GM12801 (cell line): Measurements from ENCODE around the gene COL16A1.

Experiments
- TF ChIP-seq, protein P1 (sequence below): IDR thresholded peaks from one replicate; pipeline ENCODE4 v1.5.1; 2011; ENCODE audit warnings: control low read depth; ENCODE audit not compliant: insufficient read length; ENCODE audit errors: extremely low read depth

The COL16A1 gene

DNA sequence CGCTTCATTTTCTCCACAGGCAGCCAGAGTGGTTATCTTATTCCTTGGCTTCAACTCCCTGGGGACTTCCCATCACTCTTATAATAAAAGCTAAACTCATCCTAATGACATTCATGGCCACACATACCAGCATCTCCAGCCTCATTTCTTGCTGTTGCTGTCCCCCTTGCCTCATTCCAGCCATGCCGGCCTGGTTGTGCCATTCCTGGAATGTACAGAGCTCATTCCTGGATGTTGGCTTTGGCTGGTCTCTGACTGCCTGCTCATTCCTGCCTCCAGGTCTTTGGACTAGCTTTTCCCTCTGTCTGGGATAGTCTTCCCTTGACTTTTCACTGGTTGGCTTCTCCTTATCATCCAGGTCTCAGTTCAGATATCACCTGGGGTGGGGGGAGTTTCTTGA lies 56.7 kb downstream of the COL16A1 start:
- TF ChIP-seq, protein P1, sequence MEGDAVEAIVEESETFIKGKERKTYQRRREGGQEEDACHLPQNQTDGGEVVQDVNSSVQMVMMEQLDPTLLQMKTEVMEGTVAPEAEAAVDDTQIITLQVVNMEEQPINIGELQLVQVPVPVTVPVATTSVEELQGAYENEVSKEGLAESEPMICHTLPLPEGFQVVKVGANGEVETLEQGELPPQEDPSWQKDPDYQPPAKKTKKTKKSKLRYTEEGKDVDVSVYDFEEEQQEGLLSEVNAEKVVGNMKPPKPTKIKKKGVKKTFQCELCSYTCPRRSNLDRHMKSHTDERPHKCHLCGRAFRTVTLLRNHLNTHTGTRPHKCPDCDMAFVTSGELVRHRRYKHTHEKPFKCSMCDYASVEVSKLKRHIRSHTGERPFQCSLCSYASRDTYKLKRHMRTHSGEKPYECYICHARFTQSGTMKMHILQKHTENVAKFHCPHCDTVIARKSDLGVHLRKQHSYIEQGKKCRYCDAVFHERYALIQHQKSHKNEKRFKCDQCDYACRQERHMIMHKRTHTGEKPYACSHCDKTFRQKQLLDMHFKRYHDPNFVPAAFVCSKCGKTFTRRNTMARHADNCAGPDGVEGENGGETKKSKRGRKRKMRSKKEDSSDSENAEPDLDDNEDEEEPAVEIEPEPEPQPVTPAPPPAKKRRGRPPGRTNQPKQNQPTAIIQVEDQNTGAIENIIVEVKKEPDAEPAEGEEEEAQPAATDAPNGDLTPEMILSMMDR: no peak

DNA sequence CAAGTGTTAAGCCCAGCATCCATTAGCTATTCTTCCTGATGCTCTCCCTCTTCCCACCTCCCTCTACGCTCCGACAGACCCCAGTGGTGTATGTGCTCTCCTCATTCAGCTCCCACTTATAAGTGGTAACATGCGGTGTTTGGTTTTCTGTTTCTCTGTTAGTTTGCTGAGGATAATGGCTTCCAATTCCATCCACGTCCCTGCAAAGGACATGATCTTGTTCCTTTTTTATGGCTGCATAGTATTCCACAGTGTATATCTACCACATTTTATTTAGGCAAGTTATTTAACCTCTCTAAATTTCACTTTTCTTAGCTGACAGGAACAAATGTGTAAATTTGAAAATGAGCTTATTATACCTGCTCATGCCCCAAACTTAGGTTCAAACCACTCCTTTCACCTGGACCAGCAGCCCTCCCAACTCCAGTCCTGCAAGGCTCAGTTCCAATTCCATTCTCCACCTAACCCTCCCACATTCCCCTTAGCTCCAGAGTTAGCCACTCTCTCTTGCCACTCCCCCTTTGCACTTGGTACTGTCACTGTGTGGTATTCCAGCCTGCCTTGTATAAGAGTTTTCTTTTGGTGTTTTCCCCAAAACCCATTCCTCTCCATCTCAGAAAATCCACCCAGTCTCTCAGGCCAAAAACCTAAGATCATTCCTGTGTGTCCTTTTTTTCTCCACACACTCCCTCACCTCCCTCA lies 57.4 kb downstream of the COL16A1 start:
- TF ChIP-seq, protein P1: no peak

DNA sequence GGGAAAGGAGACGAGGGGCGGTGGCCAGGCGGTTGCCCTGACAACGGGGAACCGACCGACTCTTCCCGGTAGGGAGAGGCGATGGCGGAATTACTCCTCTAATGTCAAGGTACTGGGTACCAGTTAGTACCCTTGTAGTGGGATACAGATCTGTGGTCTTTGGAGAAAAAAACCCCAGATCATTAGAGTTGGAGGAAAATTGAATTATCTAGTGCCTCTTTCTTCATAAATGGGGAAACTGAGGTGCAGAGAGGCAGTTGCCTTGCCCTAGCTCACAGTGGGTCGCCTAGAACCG lies 58.6 kb downstream of the COL16A1 start:
- TF ChIP-seq, protein P1: no peak

DNA sequence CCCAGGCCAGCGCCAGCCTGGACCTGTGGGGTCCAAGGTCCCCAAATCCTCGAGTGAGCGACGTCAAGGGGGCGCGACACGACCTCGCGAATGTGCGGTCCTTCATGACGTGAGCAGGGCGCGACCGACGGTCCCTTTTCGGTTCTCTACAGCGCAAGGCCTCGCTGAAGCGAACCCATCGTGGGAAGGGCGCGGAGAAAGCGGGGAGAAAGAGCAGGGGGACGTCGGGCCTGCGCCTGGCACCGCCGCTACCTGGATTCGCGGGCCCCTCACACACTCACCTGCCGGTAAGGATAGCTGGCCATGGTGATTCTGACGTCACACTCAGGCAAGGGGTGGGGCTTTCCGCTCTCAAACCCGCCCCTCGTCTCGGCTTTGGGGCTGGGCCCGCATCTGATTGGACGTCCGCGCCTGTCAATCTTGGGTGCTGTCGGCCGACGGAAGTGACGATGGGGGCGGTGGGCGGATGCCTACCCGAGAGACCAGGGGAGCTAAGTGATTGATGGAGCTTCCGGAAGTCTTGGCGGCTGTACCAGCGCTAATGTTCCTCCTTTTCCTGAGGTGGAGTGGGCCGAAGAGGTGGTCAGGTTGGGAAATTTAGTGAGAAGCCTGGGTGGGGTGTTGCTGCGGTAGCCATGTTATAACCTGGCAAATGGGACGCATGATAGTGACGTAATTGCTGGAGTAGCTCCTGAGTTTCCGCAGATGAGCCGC lies 59.1 kb downstream of the COL16A1 start, which contains the start of gene PEF1:
TSS of gene PEF1 (minus strand) at position 317 of the 714 bp plus-strand sequence. CDS start at position 305, 12 bp downstream.
- TF ChIP-seq, protein P1: no peak

DNA sequence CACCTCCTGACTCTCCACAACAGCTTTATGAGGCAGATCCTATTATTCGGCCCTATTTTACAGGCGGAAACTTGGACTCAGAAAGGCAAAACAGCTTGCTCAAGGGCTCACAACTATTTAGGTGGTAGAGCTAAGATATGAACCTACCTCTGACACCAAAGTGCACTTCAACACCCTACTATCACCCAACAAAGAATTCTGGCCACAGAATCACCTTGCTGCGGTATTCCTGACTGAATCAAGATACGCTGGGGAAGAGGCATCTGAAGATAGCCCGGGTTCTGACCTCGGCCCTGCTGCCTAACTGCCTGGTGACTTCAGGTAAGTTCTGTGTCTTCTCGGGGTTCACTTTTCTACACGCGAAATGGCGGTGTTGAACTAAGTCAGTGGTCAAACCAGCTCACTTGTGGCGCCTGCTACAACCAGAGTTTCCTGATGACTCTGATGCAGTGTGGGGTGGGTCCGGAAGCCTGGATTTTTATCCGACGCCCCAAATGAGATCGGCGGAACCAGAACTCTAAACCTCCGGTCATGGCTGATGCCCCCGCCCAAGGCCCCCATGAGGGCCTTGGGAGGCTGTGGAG lies 59.7 kb downstream of the COL16A1 start:
- TF ChIP-seq, protein P1: no peak

DNA sequence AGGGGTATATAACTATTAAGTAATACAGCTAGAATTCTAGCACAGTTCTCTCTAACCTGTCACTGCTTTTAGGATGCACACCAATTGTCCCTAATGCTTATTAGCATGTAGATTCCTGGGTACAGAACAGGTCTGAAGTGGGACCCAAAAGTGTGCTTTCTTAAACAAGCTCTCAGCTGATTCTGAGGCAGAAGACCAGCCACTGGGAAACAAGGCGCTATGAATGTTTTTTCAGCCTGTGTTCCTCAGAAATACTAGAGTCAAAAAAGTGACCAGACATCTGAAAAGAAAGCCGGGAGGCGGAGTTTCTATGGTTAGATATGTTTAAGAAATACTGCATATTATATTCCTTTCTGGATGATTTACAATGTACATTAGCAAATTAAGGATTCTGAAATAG lies 60.9 kb downstream of the COL16A1 start:
- TF ChIP-seq, protein P1: no peak

DNA sequence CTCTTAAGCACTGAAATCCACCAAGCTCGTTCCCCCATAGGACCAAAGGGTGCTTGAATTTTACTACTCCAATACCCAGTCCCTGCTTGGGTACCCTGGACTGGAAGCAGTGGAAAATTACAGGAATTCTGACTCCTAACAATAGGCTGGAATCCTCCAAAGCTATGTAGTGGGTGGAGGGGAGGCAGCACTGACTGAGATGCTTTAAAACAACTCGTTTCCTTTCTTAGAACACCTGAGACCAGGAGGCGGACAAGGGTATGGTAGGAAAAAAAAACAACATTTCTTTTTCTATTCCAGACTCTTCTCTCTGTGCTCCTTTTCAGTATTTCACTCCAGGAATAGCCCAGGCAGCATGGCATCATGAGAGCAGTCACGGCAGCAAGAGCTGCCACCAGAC lies 61.5 kb downstream of the COL16A1 start:
- TF ChIP-seq, protein P1: no peak
